OCI-LY1 (cell line): ENCODE results near the gene CACNA1C.

Source experiments
- H2AFZ ChIP-seq: fragments of 200-600 bp; sonication (generic), shearing (Covaris generic); 2 replicates; pipeline ENCODE4 v1.6.0; 2014; ENCODE audit warnings: antibody characterized with exemption, mild to moderate bottlenecking, low read length
- H3F3A ChIP-seq: fragments of 200-600 bp; sonication (generic), shearing (Covaris generic); 2 replicates; pipeline ENCODE4 v1.6.0; 2014; ENCODE audit warnings: mild to moderate bottlenecking, antibody characterized with exemption, low read length, moderate library complexity; ENCODE audit not compliant: insufficient read depth
- H3K27ac ChIP-seq: fragments of 200-600 bp; sonication (generic); 2 replicates; pipeline ENCODE4 v1.5.1; 2014; ENCODE audit warnings: low read length, mixed run types, mild to moderate bottlenecking, low read depth; ENCODE audit not compliant: poor library complexity, severe bottlenecking
- H3K27me3 ChIP-seq: fragments of 200-600 bp; sonication (generic); 2 replicates; pipeline ENCODE4 v1.6.0; 2014; ENCODE audit warnings: antibody characterized with exemption, mild to moderate bottlenecking, low read length, moderate library complexity; ENCODE audit not compliant: insufficient read depth
- H3K36me3 ChIP-seq: fragments of 200-600 bp; sonication (generic); 2 replicates; pipeline ENCODE4 v1.6.1; 2014; ENCODE audit warnings: mild to moderate bottlenecking, antibody characterized with exemption, low read length, moderate library complexity, mixed read lengths; ENCODE audit not compliant: insufficient read depth
- H3K4me1 ChIP-seq: fragments of 200-600 bp; sonication (generic); 2 replicates; pipeline ENCODE4 v1.5.1; 2014; ENCODE audit warnings: mild to moderate bottlenecking, low read length, moderate library complexity; ENCODE audit not compliant: insufficient read depth, severe bottlenecking
- H3K4me2 ChIP-seq: fragments of 200-600 bp; sonication (generic), shearing (Covaris generic); 2 replicates; pipeline ENCODE4 v1.6.1; 2014; ENCODE audit warnings: low read length
- H3K4me3 ChIP-seq: fragments of 200-600 bp; sonication (generic); 2 replicates; pipeline ENCODE4 v1.5.1; 2014; ENCODE audit warnings: low read length, low read depth, mild to moderate bottlenecking, mixed read lengths; ENCODE audit not compliant: poor library complexity, severe bottlenecking
- H3K79me2 ChIP-seq: fragments of 200-600 bp; shearing (Covaris generic); 2 replicates; pipeline ENCODE4 v1.6.1; 2016; ENCODE audit warnings: mixed run types, low read length, mixed read lengths; ENCODE audit not compliant: insufficient read depth
- H3K9ac ChIP-seq: fragments of 200-600 bp; sonication (generic), shearing (Covaris generic); 2 replicates; pipeline ENCODE4 v1.6.1; 2014; ENCODE audit warnings: mild to moderate bottlenecking, low read length, mixed read lengths
- H3K9me2 ChIP-seq: fragments of 200-600 bp; sonication (generic), shearing (Covaris generic); 2 replicates; pipeline ENCODE4 v1.6.1; 2014; ENCODE audit warnings: low read depth, mild to moderate bottlenecking, low read length, mixed read lengths
- H3K9me3 ChIP-seq: fragments of 200-600 bp; shearing (Covaris generic); 2 replicates; pipeline ENCODE4 v1.6.1; 2014; ENCODE audit warnings: low read length, mixed read lengths
- H4K20me1 ChIP-seq: fragments of 200-600 bp; sonication (generic), shearing (Covaris generic); 2 replicates; pipeline ENCODE4 v1.6.0; 2016; ENCODE audit warnings: mild to moderate bottlenecking, low read length; ENCODE audit not compliant: insufficient read depth
- EZH2 ChIP-seq: fragments of 200-600 bp; sonication (generic), shearing (Covaris generic); IDR thresholded peaks from 2 replicates; pipeline ENCODE4 v1.8.0; 2017; ENCODE audit warnings: borderline replicate concordance, mixed run types, mild to moderate bottlenecking, antibody characterized with exemption, low read length, moderate library complexity, mixed read lengths
- TF ChIP-seq, protein P1 (sequence below): fragments of 200-600 bp; sonication (generic), shearing (Covaris generic); IDR thresholded peaks from 2 replicates; pipeline ENCODE4 v1.5.1; 2017; ENCODE audit warnings: mild to moderate bottlenecking, antibody characterized with exemption, low read length, moderate library complexity, mixed read lengths

CACNA1C gene

DNA sequence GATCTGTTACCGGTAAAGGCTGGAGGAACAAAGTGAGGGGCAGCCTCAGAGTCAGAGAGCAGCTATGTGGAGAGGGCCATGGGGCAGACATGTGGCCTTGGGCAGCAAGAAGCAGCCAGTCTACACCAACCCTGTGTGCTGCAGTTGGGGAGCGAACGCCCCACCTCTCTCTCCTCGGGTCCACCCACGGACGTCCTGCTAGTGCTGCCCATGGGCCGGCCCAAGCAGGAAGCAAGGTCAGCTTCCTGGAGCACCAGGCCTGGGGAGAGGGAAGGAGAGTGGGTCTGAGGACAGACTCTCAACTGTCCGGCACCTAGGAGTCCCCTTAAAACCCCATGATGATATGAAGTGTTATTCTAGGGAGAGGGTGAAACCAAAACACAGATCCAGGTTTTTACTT lies 487.2 kb downstream of the CACNA1C start:
- no peaks in the 10 kb centered on the region for H3K36me3 ChIP-seq
- no peaks in the 10 kb centered on the region for H3K9me2 ChIP-seq
- H3F3A ChIP-seq = no peaks in the 10 kb centered on the region
- no peaks in the 10 kb centered on the region for H3K79me2 ChIP-seq
- H3K9ac ChIP-seq = no peak overlapping the region
- no peak overlapping the region for H3K4me2 ChIP-seq
- no peaks in the 10 kb centered on the region for H4K20me1 ChIP-seq
- 0 out of 2 replicates have a peak, but pooled peaks cover 5% of the 10 kb centered on the region for H3K27me3 ChIP-seq
- H3K27ac ChIP-seq = no peak overlapping the region
- H3K4me1 ChIP-seq = no peaks in the 10 kb centered on the region
- TF ChIP-seq, protein P1, sequence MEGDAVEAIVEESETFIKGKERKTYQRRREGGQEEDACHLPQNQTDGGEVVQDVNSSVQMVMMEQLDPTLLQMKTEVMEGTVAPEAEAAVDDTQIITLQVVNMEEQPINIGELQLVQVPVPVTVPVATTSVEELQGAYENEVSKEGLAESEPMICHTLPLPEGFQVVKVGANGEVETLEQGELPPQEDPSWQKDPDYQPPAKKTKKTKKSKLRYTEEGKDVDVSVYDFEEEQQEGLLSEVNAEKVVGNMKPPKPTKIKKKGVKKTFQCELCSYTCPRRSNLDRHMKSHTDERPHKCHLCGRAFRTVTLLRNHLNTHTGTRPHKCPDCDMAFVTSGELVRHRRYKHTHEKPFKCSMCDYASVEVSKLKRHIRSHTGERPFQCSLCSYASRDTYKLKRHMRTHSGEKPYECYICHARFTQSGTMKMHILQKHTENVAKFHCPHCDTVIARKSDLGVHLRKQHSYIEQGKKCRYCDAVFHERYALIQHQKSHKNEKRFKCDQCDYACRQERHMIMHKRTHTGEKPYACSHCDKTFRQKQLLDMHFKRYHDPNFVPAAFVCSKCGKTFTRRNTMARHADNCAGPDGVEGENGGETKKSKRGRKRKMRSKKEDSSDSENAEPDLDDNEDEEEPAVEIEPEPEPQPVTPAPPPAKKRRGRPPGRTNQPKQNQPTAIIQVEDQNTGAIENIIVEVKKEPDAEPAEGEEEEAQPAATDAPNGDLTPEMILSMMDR = no peak
- TF ChIP-seq EZH2 = no peak
- no peaks in the 10 kb centered on the region for H3K9me3 ChIP-seq
- H3K4me3 ChIP-seq = no peak overlapping the region
- no peak overlapping the region for H2AFZ ChIP-seq

DNA sequence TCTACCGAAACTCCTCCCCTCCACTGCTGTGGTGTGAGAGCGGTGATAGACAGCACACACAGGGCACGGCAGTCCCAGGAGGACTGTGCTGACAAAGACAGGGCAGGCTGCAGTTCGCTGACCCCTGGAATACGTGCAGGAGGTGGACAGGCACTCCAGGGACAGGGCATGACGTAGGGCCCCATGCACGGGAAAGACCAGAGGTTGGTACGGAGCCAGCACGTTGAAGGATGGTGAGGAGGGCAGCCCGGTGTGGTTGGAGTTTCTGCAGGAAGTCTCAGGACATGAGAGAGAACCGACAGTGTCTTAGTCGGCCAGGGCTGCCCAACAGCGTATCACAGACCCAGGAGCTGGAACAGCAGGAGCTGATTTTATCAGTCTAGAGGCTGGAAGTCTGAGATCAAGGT lies 487.8 kb downstream of the CACNA1C start:
- Histone ChIP-seq H2AFZ (no peak overlapping the region), H4K20me1 (no peaks in the 10 kb centered on the region), H3K9me2 (no peaks in the 10 kb centered on the region), H3K27ac (no peak overlapping the region), H3K4me2 (no peak overlapping the region), H3K4me3 (no peak overlapping the region), H3K4me1 (no peaks in the 10 kb centered on the region), H3K9me3 (no peaks in the 10 kb centered on the region), H3K9ac (no peak overlapping the region), H3K27me3 (0 out of 2 replicates have a peak, but pooled peaks cover 5% of the 10 kb centered on the region), H3K79me2 (no peaks in the 10 kb centered on the region), H3K36me3 (no peaks in the 10 kb centered on the region), H3F3A (no peaks in the 10 kb centered on the region)
- no peak for TF ChIP-seq EZH2
- TF ChIP-seq, protein P1 = no peak

DNA sequence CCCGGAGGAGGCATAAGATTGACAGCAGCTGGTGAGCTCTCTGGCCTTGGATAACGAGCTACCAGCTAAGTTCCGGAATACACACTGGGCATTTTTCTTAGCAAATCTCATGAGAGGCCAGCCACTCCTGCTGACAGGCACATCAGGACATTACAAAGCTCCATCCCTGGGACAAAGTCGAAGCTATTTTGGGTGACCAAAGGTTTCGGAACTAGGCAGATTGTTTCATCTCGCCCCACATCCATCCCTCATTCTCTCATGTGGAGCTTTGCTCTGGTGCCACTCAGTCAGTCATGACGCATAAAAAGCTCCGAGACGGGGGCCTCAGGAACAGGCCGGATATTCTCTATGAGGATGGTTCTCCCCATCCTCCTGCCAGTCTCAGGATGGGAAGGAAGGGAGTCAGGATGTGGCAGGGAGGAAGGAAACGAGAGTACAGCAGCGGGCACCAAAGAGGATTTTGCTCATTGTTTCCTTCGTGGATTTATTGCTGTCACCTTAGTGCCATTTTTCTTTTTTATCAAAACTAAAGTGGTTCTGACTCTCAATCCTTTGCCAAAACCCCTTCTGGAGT lies 488.9 kb downstream of the CACNA1C start:
- Histone ChIP-seq H3K4me3 (no peak overlapping the region), H2AFZ (no peak overlapping the region), H3K9ac (no peak overlapping the region), H3K9me2 (no peaks in the 10 kb centered on the region), H3K4me1 (no peaks in the 10 kb centered on the region), H3K36me3 (no peaks in the 10 kb centered on the region), H4K20me1 (no peaks in the 10 kb centered on the region), H3K9me3 (no peaks in the 10 kb centered on the region), H3K27me3 (peaks cover 5% of the 10 kb centered on the region; the same call in 1 of the 2 replicates), H3K4me2 (no peak overlapping the region), H3K79me2 (no peaks in the 10 kb centered on the region), H3F3A (no peaks in the 10 kb centered on the region), H3K27ac (no peak overlapping the region)
- TF ChIP-seq, protein P1 = no peak
- no peak for TF ChIP-seq EZH2
